ENCODE measurements around the gene BCAN.
"Not testable (repeated sequence)": the region's sequence is repeated elsewhere in the genome, so short reads cannot be mapped to it uniquely, and the experiment has no call there.

The BCAN gene

GRCh38 chr1:156600733-156601121 lies 41.2 kb upstream of the BCAN start:
- peaks cover 11% of the 10 kb centered on the region for H3K4me1 ChIP-seq (ENCODE audit: insufficient read depth, low read length)
- peak overlapping the region; percentile 84 for H3K4me3 ChIP-seq (ENCODE audit: low read depth in 1 of 2, low read length in 2 of 2)
- H3K9ac ChIP-seq (ENCODE audit: low read length), result peak overlapping the region; percentile 22
- H3K36me3 ChIP-seq (ENCODE audit: insufficient read depth, low read length), result peaks cover 31% of the 10 kb centered on the region
- no peaks in the 10 kb centered on the region for H3K27me3 ChIP-seq (ENCODE audit: control insufficient read depth in 1 of 2, insufficient read depth in 2 of 2, low read length in 2 of 2)
- H3K27ac ChIP-seq (ENCODE audit: low read depth, low read length), result peak overlapping the region; percentile 90
- H3K9me3 ChIP-seq (ENCODE audit: low read length), result no peaks in the 10 kb centered on the region

DNA sequence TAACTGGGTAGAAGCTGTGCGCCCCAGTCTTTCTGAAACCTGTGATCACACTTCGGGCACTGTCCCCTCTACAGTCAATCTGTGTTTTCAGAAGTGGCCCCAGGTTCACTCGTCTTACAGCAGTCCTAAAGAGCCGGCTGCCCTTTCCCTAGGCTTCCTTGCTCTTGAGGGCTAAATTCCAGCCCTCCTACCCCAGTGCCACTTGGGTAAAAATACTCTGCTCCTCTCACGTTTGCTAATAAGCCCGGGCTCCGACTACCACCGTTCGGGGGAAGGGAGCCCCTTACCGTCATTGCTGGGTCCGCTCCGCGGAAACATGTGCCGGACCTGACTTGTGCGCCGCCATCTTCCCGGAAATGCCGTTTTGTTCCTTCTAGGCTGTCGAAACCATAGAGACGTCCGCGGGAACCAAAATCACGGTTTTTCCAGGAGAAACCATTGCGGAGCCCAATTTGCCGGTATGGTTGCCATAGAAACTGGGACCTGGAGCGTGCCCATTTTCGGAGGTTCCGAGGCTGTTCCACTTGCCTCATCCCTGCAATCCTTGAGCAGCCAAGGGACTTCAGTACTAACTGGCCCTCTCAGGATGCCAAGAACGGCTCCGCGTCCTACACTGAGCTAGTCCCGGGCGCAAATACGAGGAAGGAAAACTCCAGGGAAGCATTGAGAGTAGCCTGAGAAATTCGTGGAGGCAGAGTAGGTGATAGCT lies 40.6 kb upstream of the BCAN start, which contains the start of gene GPATCH4:
TSS of gene GPATCH4 (minus strand) at position 358 of the 709 bp plus-strand sequence.
- H3K27me3 ChIP-seq (ENCODE audit: control insufficient read depth in 1 of 2, insufficient read depth in 2 of 2, low read length in 2 of 2), result no peaks in the 10 kb centered on the region
- peak within 1 kb of the TSS; percentile 22 for H3K9ac ChIP-seq (ENCODE audit: low read length)
- H3K4me1 ChIP-seq (ENCODE audit: insufficient read depth, low read length), result peaks cover 11% of the 10 kb centered on the region
- peak within 1 kb of the TSS; percentile 90 for H3K27ac ChIP-seq (ENCODE audit: low read depth, low read length)
- H3K9me3 ChIP-seq (ENCODE audit: low read length), result no peaks in the 10 kb centered on the region
- peaks cover 26% of the 10 kb centered on the region for H3K36me3 ChIP-seq (ENCODE audit: insufficient read depth, low read length)
- peak within 1 kb of the TSS; percentile 84 for H3K4me3 ChIP-seq (ENCODE audit: low read depth in 1 of 2, low read length in 2 of 2)

GRCh38 chr1:156601892-156602291 lies 40.0 kb upstream of the BCAN start:
- peak overlapping the region; percentile 22 for H3K9ac ChIP-seq (ENCODE audit: low read length)
- no peaks in the 10 kb centered on the region for H3K27me3 ChIP-seq (ENCODE audit: control insufficient read depth in 1 of 2, insufficient read depth in 2 of 2, low read length in 2 of 2)
- peaks cover 20% of the 10 kb centered on the region for H3K36me3 ChIP-seq (ENCODE audit: insufficient read depth, low read length)
- peak overlapping the region; percentile 90 for H3K27ac ChIP-seq (ENCODE audit: low read depth, low read length)
- peak overlapping the region; percentile 12 to 84 for H3K4me3 ChIP-seq (ENCODE audit: low read depth in 1 of 2, low read length in 2 of 2)
- no peaks in the 10 kb centered on the region for H3K9me3 ChIP-seq (ENCODE audit: low read length)
- peaks cover 11% of the 10 kb centered on the region for H3K4me1 ChIP-seq (ENCODE audit: insufficient read depth, low read length)

GRCh38 chr1:156602557-156602993 lies 39.3 kb upstream of the BCAN start:
- H3K4me3 ChIP-seq (ENCODE audit: low read depth in 1 of 2, low read length in 2 of 2), result no peak overlapping the region
- H3K4me1 ChIP-seq (ENCODE audit: insufficient read depth, low read length), result peaks cover 11% of the 10 kb centered on the region
- H3K36me3 ChIP-seq (ENCODE audit: insufficient read depth, low read length), result peaks cover 13% of the 10 kb centered on the region
- no peaks in the 10 kb centered on the region for H3K27me3 ChIP-seq (ENCODE audit: control insufficient read depth in 1 of 2, insufficient read depth in 2 of 2, low read length in 2 of 2)
- no peaks in the 10 kb centered on the region for H3K9me3 ChIP-seq (ENCODE audit: low read length)
- H3K9ac ChIP-seq (ENCODE audit: low read length), result no peak overlapping the region
- H3K27ac ChIP-seq (ENCODE audit: low read depth, low read length), result no peak overlapping the region

GRCh38 chr1:156607344-156607743 lies 34.6 kb upstream of the BCAN start:
- not testable (repeated sequence) for H3K4me3 ChIP-seq (ENCODE audit: low read depth in 1 of 2, low read length in 2 of 2); H3K4me1 ChIP-seq (ENCODE audit: insufficient read depth, low read length); H3K27ac ChIP-seq (ENCODE audit: low read depth, low read length); H3K9ac ChIP-seq (ENCODE audit: low read length); H3K36me3 ChIP-seq (ENCODE audit: insufficient read depth, low read length); H3K9me3 ChIP-seq (ENCODE audit: low read length); H3K27me3 ChIP-seq (ENCODE audit: control insufficient read depth in 1 of 2, insufficient read depth in 2 of 2, low read length in 2 of 2)

DNA sequence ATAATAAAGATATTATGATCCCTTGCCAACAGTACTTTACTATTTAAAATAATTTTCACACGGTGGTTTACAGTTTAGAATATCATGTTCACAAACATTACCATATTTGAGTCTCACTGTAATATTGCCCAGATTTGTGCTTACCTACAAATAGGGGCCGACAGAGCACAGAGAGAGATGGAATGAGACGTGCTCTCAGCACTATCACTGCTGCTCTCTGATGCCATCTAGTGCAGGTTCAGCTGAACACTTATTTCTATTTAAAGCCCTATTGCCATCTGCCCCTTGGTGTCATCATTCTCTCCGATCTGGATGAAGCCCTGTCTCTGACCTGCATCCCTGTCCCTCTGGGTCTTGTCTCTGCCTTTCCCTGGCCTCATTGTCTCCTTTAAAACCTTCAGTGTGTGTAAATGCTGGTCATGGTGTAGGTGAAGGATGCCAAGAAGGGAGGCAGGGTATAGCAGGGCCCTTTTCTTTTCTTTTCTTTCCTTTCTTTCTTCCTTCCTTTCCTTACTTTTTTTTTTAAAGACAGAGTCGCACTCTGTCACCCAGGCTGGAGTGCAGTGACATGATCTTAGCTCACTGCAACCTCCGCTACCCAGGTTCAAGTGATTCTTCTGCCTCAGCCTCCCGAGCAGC lies 33.8 kb upstream of the BCAN start:
- Histone ChIP-seq H3K4me1 (ENCODE audit: insufficient read depth, low read length) (no peaks in the 10 kb centered on the region), H3K27me3 (ENCODE audit: control insufficient read depth in 1 of 2, insufficient read depth in 2 of 2, low read length in 2 of 2) (no peaks in the 10 kb centered on the region), H3K36me3 (ENCODE audit: insufficient read depth, low read length) (no peaks in the 10 kb centered on the region), H3K27ac (ENCODE audit: low read depth, low read length) (no peak overlapping the region), H3K9ac (ENCODE audit: low read length) (no peak overlapping the region), H3K9me3 (ENCODE audit: low read length) (no peaks in the 10 kb centered on the region), H3K4me3 (ENCODE audit: low read depth in 1 of 2, low read length in 2 of 2) (no peak overlapping the region)

DNA sequence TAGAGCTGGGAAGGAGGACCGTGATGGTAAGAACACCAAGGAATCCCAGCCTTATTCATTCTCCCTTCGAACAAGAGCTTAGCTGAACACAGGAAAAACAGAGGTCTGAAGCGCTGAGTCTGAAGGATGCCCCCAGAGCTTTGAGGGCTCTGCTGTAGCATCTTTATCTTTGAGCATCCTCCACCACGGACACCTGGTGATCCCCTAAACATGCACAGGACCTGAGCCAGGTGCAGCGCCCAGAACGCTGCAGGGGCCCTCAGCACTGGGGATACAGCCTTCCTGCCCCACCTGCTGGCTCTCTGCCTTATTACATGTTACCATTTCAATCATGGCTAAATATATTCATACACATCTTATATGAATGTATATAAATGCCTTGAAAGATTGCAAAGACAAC lies 32.9 kb upstream of the BCAN start:
- H3K9me3 ChIP-seq (ENCODE audit: low read length), result no peaks in the 10 kb centered on the region
- no peaks in the 10 kb centered on the region for H3K27me3 ChIP-seq (ENCODE audit: control insufficient read depth in 1 of 2, insufficient read depth in 2 of 2, low read length in 2 of 2)
- H3K36me3 ChIP-seq (ENCODE audit: insufficient read depth, low read length), result no peaks in the 10 kb centered on the region
- no peak overlapping the region for H3K4me3 ChIP-seq (ENCODE audit: low read depth in 1 of 2, low read length in 2 of 2)
- no peaks in the 10 kb centered on the region for H3K4me1 ChIP-seq (ENCODE audit: insufficient read depth, low read length)
- H3K27ac ChIP-seq (ENCODE audit: low read depth, low read length), result no peak overlapping the region
- no peak overlapping the region for H3K9ac ChIP-seq (ENCODE audit: low read length)

GRCh38 chr1:156610072-156610471 lies 31.8 kb upstream of the BCAN start:
- not testable (repeated sequence) for H3K9me3 ChIP-seq (ENCODE audit: low read length); H3K27me3 ChIP-seq (ENCODE audit: control insufficient read depth in 1 of 2, insufficient read depth in 2 of 2, low read length in 2 of 2); H3K36me3 ChIP-seq (ENCODE audit: insufficient read depth, low read length); H3K9ac ChIP-seq (ENCODE audit: low read length); H3K4me3 ChIP-seq (ENCODE audit: low read depth in 1 of 2, low read length in 2 of 2); H3K4me1 ChIP-seq (ENCODE audit: insufficient read depth, low read length); H3K27ac ChIP-seq (ENCODE audit: low read depth, low read length)

- no peaks in the 10 kb centered on the region for H3K27me3 ChIP-seq (ENCODE audit: control insufficient read depth in 1 of 2, insufficient read depth in 2 of 2, low read length in 2 of 2)
- H3K27ac ChIP-seq (ENCODE audit: low read depth, low read length), result no peak overlapping the region
- peaks cover 25% of the 10 kb centered on the region for H3K4me1 ChIP-seq (ENCODE audit: insufficient read depth, low read length)
- H3K4me3 ChIP-seq (ENCODE audit: low read depth in 1 of 2, low read length in 2 of 2), result no peak overlapping the region
- no peak overlapping the region for H3K9ac ChIP-seq (ENCODE audit: low read length)
- no peaks in the 10 kb centered on the region for H3K9me3 ChIP-seq (ENCODE audit: low read length)
- H3K36me3 ChIP-seq (ENCODE audit: insufficient read depth, low read length), result no peaks in the 10 kb centered on the region
Observed at GRCh38 chr1:156612666-156613065, 29.3 kb upstream of the BCAN start.

DNA sequence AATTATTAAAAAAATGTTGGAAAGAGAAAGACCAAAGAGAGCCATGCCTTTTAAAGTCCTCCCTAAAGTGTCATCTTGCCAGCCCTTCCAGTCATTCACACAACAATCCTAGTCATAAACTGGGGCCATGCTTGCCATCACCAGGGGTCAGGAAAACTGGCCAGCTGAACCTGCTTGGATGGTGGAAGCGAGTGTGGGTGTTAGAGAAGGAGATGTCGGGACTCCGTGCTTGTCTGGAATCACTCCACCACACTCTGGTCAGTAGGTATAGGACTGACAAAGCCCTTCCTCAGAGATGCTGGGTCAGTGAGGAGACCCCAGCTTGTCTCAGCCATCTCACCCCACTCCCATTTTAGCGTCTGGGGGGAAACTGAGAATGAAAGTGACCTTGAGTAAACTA lies 26.0 kb upstream of the BCAN start:
- H3K36me3 ChIP-seq (ENCODE audit: insufficient read depth, low read length), result no peaks in the 10 kb centered on the region
- H3K9me3 ChIP-seq (ENCODE audit: low read length), result no peaks in the 10 kb centered on the region
- no peak overlapping the region for H3K9ac ChIP-seq (ENCODE audit: low read length)
- H3K4me3 ChIP-seq (ENCODE audit: low read depth in 1 of 2, low read length in 2 of 2), result peak overlapping the region in 1 of 2 donors; percentile 5
- H3K27me3 ChIP-seq (ENCODE audit: control insufficient read depth in 1 of 2, insufficient read depth in 2 of 2, low read length in 2 of 2), result no peaks in the 10 kb centered on the region
- H3K4me1 ChIP-seq (ENCODE audit: insufficient read depth, low read length), result peaks cover 25% of the 10 kb centered on the region
- H3K27ac ChIP-seq (ENCODE audit: low read depth, low read length), result peak overlapping the region; percentile 42

DNA sequence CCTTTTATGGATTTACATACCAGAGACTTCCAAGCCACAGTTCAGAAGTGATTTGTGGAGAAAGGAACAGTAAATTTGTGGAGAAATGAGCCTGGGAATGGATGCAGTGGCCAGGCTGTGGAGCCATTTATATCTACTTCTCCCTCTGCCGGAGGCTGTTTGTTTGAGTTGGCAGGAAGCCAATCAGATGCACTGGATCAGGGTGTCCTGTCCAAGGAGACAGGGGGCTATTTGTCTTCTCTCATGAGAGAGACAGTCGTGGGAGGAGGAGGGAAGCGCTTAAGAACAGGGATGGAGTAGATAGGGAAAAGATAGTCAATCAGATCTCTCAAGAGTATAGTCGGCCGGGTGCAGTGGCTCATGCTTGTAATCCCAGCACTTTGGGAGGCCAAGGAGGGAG lies 25.5 kb upstream of the BCAN start:
- H3K9me3 ChIP-seq (ENCODE audit: low read length), result no peaks in the 10 kb centered on the region
- peak overlapping the region; percentile 42 for H3K27ac ChIP-seq (ENCODE audit: low read depth, low read length)
- no peaks in the 10 kb centered on the region for H3K27me3 ChIP-seq (ENCODE audit: control insufficient read depth in 1 of 2, insufficient read depth in 2 of 2, low read length in 2 of 2)
- H3K36me3 ChIP-seq (ENCODE audit: insufficient read depth, low read length), result no peaks in the 10 kb centered on the region
- H3K4me1 ChIP-seq (ENCODE audit: insufficient read depth, low read length), result peaks cover 25% of the 10 kb centered on the region
- H3K9ac ChIP-seq (ENCODE audit: low read length), result no peak overlapping the region
- H3K4me3 ChIP-seq (ENCODE audit: low read depth in 1 of 2, low read length in 2 of 2), result peak overlapping the region in 1 of 2 donors; percentile 5
